Activated gamma-delta T cell (primary cell): ENCODE measurements around the gene PRKAG2.
"Not testable (repeated sequence)": the region's sequence is repeated elsewhere in the genome, so short reads cannot be mapped to it uniquely, and the experiment has no call there.

ENCODE experiments used
- DNase-seq: peaks from one replicate; lab custom pipeline; 2025; lab: John Stamatoyannopoulos, UW

PRKAG2 gene

GRCh38 chr7:151786241-151786640, 90.7 kb downstream of the PRKAG2 start:
- no peak for DNase-seq

GRCh38 chr7:151785681-151785965, 91.3 kb downstream of the PRKAG2 start:
- DNase-seq: no peak

DNA sequence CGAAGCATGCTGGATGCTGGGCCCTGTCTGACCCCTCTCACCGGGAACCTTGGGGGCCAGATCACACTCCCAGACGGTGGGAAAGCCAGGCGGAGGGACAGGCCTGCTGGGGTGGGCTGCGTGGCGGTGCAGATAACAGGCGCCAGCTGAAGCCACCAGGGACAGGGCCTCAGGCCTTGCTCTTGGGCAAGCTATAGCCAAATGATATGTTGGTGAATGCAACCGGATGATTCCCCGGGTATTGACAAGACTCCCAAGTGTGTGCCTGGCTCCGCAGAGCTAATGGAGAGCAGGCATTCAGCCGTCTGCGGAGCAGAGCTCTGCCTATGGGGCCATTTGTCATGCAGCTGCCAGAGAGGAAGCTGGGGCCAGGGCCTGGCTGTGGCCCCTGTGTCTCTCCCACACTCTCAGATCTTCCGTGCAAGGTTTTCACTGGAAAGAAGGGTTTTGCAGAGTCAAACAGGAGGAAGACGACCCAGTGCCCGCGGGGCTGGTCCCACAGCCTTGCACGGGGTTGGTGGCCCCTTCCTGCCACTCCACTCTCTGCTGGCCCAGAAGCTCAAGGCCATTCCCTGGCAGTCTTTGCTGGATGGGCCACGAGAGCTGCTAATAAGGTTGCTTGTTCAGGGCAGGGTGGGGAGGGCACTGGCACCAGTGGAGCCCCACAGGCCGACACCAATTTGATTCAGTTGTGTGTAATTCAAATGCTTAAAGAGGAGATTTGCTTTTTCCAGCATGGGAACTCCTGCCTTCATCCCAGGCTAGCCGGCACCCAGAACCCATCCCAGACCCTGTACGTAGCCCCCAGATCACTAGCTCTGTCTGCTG, 91.8 kb downstream of the PRKAG2 start:
- DNase-seq: no peak

- no peak for DNase-seq
Observed at GRCh38 chr7:151783958-151784575, 92.8 kb downstream of the PRKAG2 start.

DNA sequence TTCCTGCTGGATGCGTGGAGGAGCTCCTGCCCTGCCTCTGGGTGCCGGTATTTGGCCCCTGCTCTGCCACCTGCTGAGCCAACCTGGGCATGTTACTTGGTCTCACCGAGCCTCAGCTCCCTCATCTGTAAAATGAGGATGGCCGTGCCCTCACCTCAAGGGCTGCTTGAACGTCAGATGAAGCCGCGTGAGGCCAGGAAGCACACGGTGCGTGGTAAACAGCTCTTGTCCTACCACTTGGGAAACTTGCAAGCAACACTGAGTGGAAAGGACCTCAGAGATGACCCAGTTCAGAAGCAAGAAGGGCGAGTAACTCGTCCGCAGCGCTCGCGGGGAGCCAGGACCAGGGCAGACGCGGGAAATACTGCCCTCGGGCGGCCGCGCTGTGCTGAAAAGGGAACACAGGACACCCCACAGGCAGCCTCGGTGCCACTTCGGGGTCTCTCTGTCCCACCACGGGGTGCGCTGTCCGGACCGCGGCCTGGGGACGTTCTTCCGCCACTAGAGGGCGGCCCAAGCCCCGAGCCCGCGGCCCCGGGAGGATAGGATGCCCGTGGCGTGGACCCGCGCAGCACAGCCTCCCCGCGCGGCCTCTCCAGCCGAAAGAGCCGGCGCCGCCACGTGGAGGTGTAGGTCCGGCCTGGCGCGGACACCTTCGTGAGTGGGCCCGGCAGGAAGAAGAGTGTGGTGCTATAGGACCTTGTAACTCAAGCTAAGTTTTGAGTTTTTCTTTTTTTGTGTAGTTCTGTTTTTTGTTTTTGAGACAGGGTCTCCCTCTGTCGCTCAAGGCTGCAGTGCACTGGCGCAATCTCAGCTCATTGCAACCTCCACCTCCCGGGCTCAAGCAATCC, 94.1 kb downstream of the PRKAG2 start:
- DNase-seq: peak; percentile 41

DNA sequence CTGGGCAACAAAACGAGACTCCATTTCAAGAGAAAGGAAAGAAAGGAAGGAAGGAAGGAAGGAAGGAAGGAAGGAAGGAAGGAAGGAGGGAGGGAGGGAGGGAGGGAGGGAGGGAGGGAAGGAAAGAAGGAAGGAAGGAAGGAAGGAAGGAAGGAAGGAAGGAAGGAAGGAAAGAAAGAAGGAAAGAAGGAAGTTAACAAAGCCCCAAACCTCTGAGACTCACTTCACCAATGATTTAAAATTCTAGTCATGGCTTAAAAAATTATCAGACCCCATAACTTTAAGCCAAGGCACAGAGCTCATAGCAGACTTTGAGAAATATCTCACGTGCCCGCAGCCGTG, 94.7 kb downstream of the PRKAG2 start:
- DNase-seq: not testable (repeated sequence)

DNA sequence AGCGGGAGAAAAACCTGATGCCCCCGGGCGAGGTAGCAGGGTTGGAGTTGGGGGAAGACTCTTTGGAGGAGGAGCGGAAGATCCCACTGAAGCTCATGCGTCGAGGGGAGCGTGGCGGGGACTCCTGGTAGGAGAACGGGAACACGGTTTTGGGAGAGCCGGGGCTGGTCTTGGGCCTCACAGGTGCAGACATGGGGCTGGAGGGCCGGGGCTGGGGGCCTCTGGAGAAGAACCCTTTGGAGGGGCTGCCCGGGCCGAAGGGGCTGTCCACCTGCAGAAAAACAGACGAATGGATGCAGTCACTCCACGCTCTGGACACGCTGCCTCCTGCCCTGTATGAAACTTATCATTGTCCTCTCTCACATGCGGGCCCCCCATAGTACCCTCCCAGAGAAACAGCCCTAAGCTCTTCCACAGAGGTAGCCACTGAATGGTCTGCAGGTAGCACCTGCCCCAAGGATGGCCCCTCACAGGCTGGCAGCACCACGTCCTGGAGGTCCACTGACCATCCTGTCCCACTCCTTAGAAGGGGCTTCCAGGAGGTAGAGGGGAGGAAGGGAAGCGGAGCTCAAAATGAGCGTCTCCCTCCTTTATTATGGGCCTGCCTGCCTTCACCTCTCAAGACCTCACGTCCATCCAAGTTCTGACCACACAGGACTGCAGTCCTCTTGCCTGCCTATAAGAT, 95.6 kb downstream of the PRKAG2 start:
- no peak for DNase-seq

- DNase-seq: no peak
Observed at GRCh38 chr7:151780631-151781030, 96.3 kb downstream of the PRKAG2 start.

DNA sequence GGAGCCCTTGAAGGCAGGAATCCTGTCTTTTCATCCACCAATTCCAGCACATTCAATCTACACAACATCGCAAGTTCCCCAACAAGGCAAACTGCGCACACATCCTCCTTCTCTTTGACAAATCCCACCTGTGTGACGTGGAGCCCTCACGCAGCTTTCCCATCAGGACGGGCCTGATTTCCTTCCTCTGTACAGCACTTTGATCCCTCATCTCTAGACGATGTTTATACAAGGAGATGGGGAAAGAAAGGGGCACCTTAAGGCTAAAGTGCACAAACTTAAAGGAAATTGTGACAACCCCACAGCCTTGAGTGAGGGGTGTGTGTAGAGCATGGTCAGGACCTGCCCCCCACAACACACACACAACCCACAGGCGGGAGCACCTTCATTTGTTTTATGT, 97.2 kb downstream of the PRKAG2 start:
- no peak for DNase-seq

GRCh38 chr7:151779255-151779654, 97.7 kb downstream of the PRKAG2 start:
- no peak for DNase-seq

DNA sequence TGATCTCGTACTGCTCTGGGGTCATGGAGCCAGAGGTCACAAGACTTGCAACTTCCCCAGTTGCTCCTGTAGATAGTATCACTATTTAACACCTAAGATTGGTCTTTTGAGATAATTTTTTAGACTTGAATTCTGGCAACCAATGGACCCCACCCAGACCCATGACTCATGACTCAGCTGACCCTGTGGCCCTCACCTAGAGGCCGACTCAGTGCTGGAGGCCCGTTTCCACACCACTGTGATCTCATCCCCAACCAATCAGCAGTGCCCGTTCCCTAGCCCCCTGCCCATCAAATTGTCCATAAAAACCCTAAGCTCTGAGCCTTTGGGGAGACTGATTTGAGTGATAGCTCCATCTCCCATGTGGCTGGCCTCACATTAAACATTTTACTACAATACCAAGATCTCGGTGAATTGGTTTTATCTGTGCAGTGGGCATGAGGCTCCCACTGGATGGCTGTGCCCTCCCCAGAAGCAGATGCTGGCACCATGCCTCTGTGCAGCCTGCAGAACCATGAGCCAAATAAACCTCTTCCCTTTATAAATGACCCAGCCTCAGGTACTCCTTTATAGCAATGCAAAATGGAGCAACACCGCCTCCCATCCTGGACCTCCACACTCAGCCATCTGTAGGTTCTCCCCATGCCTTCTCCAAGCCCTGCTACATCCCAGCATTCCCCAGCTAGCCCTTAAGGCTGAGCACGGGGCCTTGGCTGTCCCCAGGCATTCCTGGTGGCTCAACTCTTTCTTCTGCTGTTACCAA, 98.8 kb downstream of the PRKAG2 start:
- no peak for DNase-seq

- DNase-seq: no peak
Observed at GRCh38 chr7:151777495-151777880, 99.4 kb downstream of the PRKAG2 start.

GRCh38 chr7:151776876-151777494, 99.9 kb downstream of the PRKAG2 start:
- DNase-seq: no peak

DNA sequence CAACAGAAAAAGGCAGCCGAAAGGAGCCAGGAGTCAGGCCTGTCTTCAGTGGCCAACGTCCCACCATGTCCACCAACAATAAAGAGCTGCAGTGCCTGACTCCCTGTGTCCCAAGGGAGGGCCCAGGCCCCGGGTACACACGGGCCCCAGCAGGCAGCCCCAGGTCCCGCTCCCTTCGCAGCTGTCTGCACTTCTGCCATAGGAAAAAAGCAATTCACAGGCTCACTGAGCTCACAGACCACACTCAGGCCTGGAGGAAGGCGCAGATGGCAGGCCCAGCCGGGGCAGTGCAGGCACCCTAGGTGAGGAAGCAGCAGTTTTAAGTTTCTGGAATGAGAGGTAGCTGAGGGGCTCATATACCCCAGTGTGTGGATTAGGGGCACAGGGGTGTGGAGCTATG, 100.5 kb downstream of the PRKAG2 start:
- DNase-seq: no peak

GRCh38 chr7:151775547-151776443, 101.1 kb downstream of the PRKAG2 start:
- no peak for DNase-seq

GRCh38 chr7:151774951-151775350, 102.0 kb downstream of the PRKAG2 start:
- DNase-seq: no peak

DNA sequence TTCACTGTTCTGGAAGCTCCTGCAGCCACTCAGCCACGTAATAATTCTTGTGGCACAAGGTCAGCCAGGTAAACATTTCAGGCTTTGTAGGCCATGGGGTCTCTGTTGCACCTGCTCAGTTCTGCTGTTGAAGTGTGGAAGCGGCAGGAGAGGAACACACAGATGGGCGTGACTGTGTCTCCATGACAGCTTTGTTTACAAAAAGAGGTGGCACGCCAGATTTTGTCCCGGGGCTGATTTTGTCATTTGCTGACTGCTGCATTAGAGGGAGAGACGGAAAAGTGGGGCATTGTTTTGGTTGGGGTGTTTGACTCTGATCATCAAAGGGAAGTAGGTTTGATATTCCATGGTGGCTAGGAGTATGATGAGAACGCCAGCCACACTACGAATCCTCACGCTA, 103.1 kb downstream of the PRKAG2 start:
- DNase-seq: no peak

DNA sequence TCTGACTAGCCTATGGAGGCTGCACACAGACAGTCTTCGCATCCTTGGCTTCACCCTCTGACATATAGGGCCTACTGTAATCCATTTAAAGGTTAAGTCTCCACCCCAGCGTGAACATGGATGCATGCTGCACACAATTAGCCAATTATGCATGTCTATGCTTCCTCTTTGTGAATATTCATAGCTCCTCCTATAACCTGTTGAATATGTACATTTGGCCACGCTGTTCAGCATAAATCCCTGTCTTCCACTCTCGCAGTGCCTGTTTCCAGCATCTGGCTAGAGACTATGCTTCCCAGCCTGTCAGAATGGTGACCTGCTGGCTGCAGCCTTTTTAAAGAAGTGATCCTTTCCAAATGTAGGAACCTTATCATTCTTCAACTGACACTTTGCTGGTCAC, 106.7 kb downstream of the PRKAG2 start:
- no peak for DNase-seq

DNA sequence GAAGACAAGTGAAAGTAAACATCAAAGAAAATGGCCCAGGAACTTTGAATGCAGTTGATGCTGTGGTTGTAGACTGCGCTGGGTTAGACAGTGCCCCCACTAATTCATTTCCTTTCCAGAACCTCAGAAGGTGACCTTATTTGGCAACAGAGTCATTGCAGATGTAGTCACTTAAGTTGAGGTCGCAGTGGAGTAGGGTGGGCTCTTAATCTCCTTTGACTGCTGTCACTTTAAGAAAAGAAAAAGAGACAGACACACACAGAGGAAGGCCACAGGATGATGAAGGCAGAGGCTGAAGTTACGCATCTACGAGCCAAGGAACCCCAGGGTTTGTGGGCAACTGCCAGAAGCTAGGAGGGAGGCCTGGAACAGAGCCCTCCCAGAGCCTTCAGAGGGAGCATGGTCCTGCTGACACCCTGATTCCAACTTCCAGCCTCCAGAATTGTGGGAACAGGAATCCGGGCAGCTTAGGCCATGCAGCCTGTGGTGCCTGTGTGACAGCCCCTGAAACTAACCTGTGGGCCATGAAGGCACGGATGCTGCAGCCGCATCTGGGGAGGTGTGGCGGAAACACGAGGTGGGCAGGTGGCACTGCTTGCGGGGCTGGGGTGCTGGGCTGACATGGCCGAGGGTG, 107.6 kb downstream of the PRKAG2 start:
- no peak for DNase-seq

GRCh38 chr7:151768805-151769187, 108.1 kb downstream of the PRKAG2 start:
- DNase-seq: no peak
